LNCaP clone FGC (cell line): Measurements from ENCODE around the gene CEP135.
A peak's percentile ranks its signal among the peaks of the same experiment; 100 is the strongest.

Experiments
- DNase-seq: peaks from one replicate; pipeline ENCODE4 v3.0.0-alpha.2; 2011; ENCODE audit warnings: low read depth
- H3K4me3 ChIP-seq: 2 replicates; pipeline ENCODE4 v1.5.1; 2011; ENCODE audit warnings: mild to moderate bottlenecking, low read depth, low read length, control low read depth
- CTCF ChIP-seq: IDR thresholded peaks from 2 replicates; pipeline ENCODE4 v1.5.1; 2012; ENCODE audit warnings: mild to moderate bottlenecking; ENCODE audit not compliant: control insufficient read depth, insufficient read depth; ENCODE audit errors: extremely low read depth

Gene CEP135, protein sequence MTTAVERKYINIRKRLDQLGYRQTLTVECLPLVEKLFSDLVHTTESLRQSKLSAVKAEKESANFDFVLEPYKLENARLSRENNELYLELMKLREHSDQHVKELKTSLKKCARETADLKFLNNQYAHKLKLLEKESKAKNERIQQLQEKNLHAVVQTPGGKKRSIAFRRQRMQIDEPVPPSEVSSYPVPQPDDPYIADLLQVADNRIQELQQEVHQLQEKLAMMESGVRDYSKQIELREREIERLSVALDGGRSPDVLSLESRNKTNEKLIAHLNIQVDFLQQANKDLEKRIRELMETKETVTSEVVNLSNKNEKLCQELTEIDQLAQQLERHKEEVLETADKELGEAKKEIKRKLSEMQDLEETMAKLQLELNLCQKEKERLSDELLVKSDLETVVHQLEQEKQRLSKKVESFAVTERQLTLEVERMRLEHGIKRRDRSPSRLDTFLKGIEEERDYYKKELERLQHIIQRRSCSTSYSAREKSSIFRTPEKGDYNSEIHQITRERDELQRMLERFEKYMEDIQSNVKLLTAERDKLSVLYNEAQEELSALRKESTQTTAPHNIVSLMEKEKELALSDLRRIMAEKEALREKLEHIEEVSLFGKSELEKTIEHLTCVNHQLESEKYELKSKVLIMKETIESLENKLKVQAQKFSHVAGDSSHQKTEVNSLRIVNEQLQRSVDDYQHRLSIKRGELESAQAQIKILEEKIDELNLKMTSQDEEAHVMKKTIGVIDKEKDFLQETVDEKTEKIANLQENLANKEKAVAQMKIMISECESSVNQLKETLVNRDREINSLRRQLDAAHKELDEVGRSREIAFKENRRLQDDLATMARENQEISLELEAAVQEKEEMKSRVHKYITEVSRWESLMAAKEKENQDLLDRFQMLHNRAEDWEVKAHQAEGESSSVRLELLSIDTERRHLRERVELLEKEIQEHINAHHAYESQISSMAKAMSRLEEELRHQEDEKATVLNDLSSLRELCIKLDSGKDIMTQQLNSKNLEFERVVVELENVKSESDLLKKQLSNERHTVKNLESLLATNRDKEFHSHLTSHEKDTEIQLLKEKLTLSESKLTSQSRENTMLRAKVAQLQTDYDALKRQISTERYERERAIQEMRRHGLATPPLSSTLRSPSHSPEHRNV

GRCh38 chr4:55948726-55949481 lies at the start of gene CEP135:
TSS of gene CEP135 (plus strand) at chr4:55948945. CDS start at chr4:55952131, 3,186 bp downstream.
- peak; percentile 69 for DNase-seq
- TF ChIP-seq CTCF, result peak; percentile 95
- peak within 1 kb of the TSS; percentile 58 for H3K4me3 ChIP-seq

DNA sequence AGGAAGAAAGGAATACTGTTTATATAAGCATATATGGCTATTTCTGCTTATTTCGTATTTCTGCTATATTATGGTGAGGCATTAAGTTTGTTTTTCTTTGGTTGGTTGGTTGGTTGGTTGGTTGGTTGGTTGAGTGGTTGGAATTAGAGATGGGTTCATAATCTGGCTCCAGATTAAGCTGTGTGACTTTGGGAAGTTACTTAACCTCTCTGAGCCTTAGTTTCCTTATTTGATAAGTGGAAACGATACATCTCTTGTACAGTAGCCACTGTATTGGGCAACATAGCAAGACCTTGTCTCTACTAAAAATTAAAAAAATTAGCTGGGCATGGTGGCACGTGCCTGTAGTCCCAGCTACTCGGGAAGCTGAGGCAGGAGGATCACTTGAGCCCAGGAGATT lies 46.1 kb upstream of the CEP135 start:
- TF ChIP-seq CTCF, result no peak

GRCh38 chr4:55903577-55903976 lies 45.2 kb upstream of the CEP135 start:
- no peak for DNase-seq
- H3K4me3 ChIP-seq, result no peak overlapping the region
- no peak for TF ChIP-seq CTCF

More for the DNA sequence above, 46.1 kb upstream of the CEP135 start:
- no peak for DNase-seq
- H3K4me3 ChIP-seq, result no peak overlapping the region

GRCh38 chr4:55904576-55904975 lies 44.2 kb upstream of the CEP135 start:
- no peak overlapping the region for H3K4me3 ChIP-seq
- no peak for TF ChIP-seq CTCF
- no peak for DNase-seq

DNA sequence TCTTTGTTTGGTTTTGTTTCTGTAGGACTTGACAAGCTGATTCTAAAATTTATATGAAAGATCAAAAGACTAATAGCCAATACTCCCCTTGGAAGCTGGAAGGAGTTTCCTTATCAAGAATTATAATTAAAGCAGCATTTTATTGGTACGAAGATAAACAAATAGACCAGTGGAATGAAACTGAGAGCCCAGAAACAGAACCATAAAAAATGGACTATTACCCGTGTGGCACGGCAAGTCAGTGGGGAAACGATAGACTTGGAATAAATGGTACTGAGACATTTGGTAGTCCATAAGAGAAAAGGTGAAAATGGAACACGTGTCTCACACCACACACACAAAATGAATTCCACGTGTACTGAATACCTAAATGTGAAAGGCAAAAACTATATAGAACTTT lies 42.4 kb upstream of the CEP135 start:
- H3K4me3 ChIP-seq, result no peak overlapping the region
- TF ChIP-seq CTCF, result no peak
- DNase-seq, result no peak

DNA sequence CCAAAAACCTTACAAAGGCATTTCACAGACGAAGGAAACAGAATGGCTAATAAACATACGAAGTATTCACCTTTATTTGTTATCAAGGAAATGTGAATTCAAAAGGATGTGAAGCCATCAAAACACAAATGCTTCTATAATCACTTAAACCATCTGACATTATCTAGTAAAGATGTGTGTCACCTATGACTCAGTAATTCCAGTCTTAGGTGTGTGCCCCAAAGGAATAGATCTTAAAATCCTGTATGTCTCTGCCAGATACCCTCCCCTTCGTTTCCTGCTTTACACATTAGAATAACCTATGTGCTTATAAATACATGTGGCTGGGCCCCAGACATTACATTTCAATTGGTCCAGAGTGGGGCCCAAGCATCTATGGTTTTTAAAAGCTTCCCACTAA lies 41.8 kb upstream of the CEP135 start:
- H3K4me3 ChIP-seq, result no peak overlapping the region
- TF ChIP-seq CTCF, result no peak
- DNase-seq, result no peak
